ENCODE measurements around the gene CBLN1. TPM values are rescaled to one million over a fixed set of nuclear protein-coding genes. Genes with fewer than 3 reads are reported as not detected.

CBLN1 gene
- total RNA-seq, 1 donor from 2014 or later, result 21.7 TPM

DNA sequence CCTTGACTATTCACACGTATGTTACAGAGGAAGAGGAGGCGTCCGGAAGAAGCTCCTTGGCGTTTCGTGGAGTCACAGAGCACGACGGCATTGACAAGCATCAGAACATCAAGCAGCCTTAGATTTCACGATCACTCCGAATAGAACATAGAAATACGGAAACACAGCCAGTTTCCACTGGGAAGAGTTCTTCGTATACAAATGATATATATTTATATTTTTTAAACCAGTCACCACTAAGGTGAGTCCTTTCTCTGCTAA, 3.1 kb downstream of the CBLN1 start:
- H3K27ac Mint-ChIP-seq (ENCODE audit: unreplicated experiment), result no peak overlapping the region
- H3K9me3 Mint-ChIP-seq (ENCODE audit: unreplicated experiment), result peaks cover 26% of the 10 kb centered on the region
- peaks cover 42% of the 10 kb centered on the region for H3K27me3 Mint-ChIP-seq (ENCODE audit: unreplicated experiment)
- H3K4me1 Mint-ChIP-seq (ENCODE audit: low read depth, unreplicated experiment), result peaks cover 27% of the 10 kb centered on the region
- DNase-seq, result no peak
- peak overlapping the region; percentile 61 for H3K4me3 Mint-ChIP-seq (ENCODE audit: unreplicated experiment)
- peaks cover 5% of the 10 kb centered on the region for H3K36me3 Mint-ChIP-seq (ENCODE audit: unreplicated experiment)
- TF ChIP-seq, protein P1, sequence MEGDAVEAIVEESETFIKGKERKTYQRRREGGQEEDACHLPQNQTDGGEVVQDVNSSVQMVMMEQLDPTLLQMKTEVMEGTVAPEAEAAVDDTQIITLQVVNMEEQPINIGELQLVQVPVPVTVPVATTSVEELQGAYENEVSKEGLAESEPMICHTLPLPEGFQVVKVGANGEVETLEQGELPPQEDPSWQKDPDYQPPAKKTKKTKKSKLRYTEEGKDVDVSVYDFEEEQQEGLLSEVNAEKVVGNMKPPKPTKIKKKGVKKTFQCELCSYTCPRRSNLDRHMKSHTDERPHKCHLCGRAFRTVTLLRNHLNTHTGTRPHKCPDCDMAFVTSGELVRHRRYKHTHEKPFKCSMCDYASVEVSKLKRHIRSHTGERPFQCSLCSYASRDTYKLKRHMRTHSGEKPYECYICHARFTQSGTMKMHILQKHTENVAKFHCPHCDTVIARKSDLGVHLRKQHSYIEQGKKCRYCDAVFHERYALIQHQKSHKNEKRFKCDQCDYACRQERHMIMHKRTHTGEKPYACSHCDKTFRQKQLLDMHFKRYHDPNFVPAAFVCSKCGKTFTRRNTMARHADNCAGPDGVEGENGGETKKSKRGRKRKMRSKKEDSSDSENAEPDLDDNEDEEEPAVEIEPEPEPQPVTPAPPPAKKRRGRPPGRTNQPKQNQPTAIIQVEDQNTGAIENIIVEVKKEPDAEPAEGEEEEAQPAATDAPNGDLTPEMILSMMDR (IDR thresholded peaks at IDR 0.05; ENCODE audit: partially characterized antibody, unreplicated experiment), result no peak

DNA sequence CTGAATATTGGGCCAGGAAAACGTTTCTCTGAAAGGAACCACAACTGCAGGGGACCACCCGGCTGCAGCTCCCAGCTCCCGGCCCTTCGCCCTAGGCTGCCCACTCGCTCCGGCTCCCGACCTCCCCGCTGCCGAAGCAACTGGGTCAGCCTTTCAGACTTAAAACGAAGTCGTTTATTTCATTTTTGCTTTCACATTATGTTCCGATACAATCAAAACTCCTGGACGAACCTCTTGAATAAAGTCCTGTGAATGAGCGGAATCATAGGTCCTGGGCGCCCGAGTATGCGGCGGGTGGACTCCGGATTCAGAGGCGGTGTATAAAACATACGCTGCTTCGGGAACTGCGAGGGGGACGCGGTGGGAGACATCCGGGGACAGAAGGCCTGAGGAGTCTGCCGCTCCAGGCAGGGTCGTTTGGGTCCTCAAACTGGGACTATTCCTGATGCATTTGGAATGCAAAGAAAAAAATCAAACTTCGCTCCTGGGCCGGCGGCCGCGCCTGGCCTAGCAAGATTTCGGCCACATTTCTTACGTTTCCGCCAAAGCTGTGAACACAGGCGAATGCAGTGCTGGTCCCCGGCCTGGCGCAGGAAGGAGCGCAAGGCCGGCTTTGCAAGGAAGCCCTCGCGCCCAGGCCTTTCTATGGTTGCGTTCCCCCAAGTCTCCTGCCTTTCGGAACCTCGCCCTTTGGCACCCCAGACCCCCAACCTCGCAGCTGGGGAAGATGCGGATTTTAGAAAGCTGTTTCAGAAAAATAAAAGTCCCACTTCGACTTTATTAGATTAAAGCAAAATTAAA, 3.7 kb downstream of the CBLN1 start:
- peaks cover 27% of the 10 kb centered on the region for H3K4me1 Mint-ChIP-seq (ENCODE audit: low read depth, unreplicated experiment)
- H3K27ac Mint-ChIP-seq (ENCODE audit: unreplicated experiment), result no peak overlapping the region
- H3K27me3 Mint-ChIP-seq (ENCODE audit: unreplicated experiment), result peaks cover 43% of the 10 kb centered on the region
- H3K36me3 Mint-ChIP-seq (ENCODE audit: unreplicated experiment), result peaks cover 6% of the 10 kb centered on the region
- peaks cover 30% of the 10 kb centered on the region for H3K9me3 Mint-ChIP-seq (ENCODE audit: unreplicated experiment)
- TF ChIP-seq, protein P1 (IDR thresholded peaks at IDR 0.05; ENCODE audit: partially characterized antibody, unreplicated experiment), result no peak
- H3K4me3 Mint-ChIP-seq (ENCODE audit: unreplicated experiment), result peak overlapping the region; percentile 61
- DNase-seq, result peak; percentile 48

DNA sequence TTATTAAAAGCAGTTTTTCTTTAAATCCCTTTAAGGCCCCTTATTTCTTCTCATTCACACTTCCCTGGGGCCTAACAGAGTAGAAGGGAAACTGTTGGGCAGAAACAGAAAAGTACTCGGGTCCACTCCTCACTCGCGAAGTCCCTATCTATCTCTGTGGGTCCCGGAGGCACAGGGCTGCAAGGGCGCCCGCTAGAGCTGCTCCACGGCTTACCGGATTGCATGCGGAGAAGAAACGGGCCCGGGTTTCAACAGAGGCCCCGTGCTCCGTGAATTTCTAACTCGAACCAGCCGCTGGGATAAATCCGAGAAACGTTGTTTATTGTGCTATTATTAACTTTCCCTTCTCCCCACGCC, 4.3 kb downstream of the CBLN1 start:
- H3K4me3 Mint-ChIP-seq (ENCODE audit: unreplicated experiment), result peak overlapping the region; percentile 61
- peaks cover 32% of the 10 kb centered on the region for H3K9me3 Mint-ChIP-seq (ENCODE audit: unreplicated experiment)
- no peak overlapping the region for H3K27ac Mint-ChIP-seq (ENCODE audit: unreplicated experiment)
- DNase-seq, result no peak
- TF ChIP-seq, protein P1 (IDR thresholded peaks at IDR 0.05; ENCODE audit: partially characterized antibody, unreplicated experiment), result no peak
- H3K27me3 Mint-ChIP-seq (ENCODE audit: unreplicated experiment), result peaks cover 40% of the 10 kb centered on the region
- peaks cover 27% of the 10 kb centered on the region for H3K4me1 Mint-ChIP-seq (ENCODE audit: low read depth, unreplicated experiment)
- H3K36me3 Mint-ChIP-seq (ENCODE audit: unreplicated experiment), result peaks cover 12% of the 10 kb centered on the region

DNA sequence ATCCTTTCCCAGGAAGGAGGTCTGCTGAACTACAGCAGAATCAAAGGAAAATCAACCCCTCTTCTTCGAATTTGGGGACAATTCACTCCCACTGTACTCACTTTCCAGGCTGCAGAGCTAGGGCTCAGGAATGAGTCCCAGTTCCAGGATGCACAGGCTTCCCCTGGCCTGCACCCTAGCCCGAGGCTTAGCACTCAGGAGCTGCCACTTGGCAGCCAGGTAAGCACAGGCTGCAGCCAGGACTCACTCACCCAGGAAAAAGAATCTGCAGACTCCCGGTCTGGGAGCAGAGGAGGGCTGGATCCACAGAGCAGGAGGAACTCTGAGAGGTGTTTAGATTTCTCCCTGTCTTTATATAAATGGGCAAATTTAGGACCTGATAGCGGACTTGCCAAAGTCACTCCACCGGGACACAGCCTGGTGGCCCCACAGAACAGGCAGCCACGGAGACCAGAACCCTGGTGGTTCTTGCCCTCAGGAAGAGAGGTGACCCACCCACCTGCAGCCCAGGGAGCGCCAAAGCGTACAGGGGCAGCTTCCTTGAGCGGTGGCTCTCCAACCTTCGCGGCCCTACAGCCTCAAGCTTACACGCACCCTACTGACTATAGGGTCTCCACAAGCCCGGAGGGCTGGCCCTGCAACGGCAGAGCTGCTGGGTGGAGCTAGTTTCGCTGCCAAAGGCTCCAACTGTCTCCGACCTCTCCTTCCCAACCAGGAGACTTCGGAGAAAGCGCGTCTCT, 4.8 kb downstream of the CBLN1 start:
- TF ChIP-seq, protein P1 (IDR thresholded peaks at IDR 0.05; ENCODE audit: partially characterized antibody, unreplicated experiment), result no peak
- no peak for DNase-seq
- Mint-ChIP-seq H3K27ac (ENCODE audit: unreplicated experiment) (no peak overlapping the region), H3K4me3 (ENCODE audit: unreplicated experiment) (no peak overlapping the region), H3K36me3 (ENCODE audit: unreplicated experiment) (peaks cover 14% of the 10 kb centered on the region), H3K9me3 (ENCODE audit: unreplicated experiment) (peaks cover 34% of the 10 kb centered on the region), H3K4me1 (ENCODE audit: low read depth, unreplicated experiment) (peaks cover 27% of the 10 kb centered on the region), H3K27me3 (ENCODE audit: unreplicated experiment) (peaks cover 40% of the 10 kb centered on the region)

DNA sequence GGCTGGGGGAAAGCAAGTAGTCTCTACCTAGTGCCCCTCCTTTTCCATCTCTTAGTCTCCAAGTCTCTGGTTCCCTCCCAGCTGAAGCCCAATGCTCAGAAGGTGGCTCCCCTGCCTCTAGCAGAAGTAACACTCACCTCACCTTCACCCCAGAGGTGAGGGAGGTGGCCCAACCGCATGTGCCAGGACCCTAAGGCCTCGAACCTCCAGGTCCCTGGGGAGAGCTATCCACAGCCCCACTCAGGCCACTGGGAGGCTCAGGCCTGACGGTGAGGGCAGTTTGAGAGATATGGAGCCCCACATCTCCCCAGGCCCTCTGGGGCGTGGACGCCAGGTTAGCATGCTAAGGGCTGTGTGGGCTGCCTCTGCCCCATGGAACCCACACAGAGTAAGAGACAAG, 5.8 kb downstream of the CBLN1 start:
- H3K36me3 Mint-ChIP-seq (ENCODE audit: unreplicated experiment), result peaks cover 14% of the 10 kb centered on the region
- H3K9me3 Mint-ChIP-seq (ENCODE audit: unreplicated experiment), result peaks cover 34% of the 10 kb centered on the region
- H3K4me3 Mint-ChIP-seq (ENCODE audit: unreplicated experiment), result no peak overlapping the region
- TF ChIP-seq, protein P1 (IDR thresholded peaks at IDR 0.05; ENCODE audit: partially characterized antibody, unreplicated experiment), result no peak
- H3K4me1 Mint-ChIP-seq (ENCODE audit: low read depth, unreplicated experiment), result peaks cover 27% of the 10 kb centered on the region
- no peak for DNase-seq
- H3K27me3 Mint-ChIP-seq (ENCODE audit: unreplicated experiment), result peaks cover 37% of the 10 kb centered on the region
- no peak overlapping the region for H3K27ac Mint-ChIP-seq (ENCODE audit: unreplicated experiment)

Measured in glutamatergic neuron (in vitro differentiated cells).